ENCODE data around the gene ISM1. TPM values are rescaled to one million over a fixed set of nuclear protein-coding genes. Genes with fewer than 3 reads are reported as not detected.

The ISM1 gene
- total RNA-seq, 4 donors from 2014 or later: 0.49 to 6.2 (median 2.3) TPM; not detected in 1

DNA sequence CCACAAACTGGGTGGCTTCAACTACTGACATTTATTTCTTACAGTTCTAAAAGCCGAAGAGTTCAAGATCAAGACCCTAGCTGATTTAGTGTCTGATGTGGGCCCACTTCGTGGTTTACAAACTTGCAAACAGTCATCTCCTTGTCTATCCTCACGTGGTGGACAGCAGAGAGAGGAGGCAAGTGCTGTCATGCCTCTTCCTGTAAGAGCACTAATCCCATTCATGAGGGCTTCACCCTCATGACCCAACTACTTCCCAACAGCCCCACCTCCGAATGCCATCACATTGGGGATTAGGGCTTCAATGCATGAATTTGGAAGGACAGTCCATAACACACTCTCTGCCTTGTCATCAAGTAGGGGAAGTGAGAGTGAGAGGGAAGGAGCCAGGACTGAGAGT is 15.6 kb upstream of the ISM1 start:
- Histone ChIP-seq H3K9me3 (no peaks in the 10 kb centered on the region), H3K4me1 (no peaks in the 10 kb centered on the region), H3K4me3 (no peak overlapping the region), H3K36me3 (no peaks in the 10 kb centered on the region), H3K27me3 (no peaks in the 10 kb centered on the region), H3K27ac (no peak overlapping the region)
- intact Hi-C loops (cut with DNase I; ENCODE audit: low total_unique reads): no loop called here
- no peak for DNase-seq
- no peak for TF ChIP-seq POLR2A (IDR thresholded peaks at IDR 0.05)
- TF ChIP-seq, protein P1, sequence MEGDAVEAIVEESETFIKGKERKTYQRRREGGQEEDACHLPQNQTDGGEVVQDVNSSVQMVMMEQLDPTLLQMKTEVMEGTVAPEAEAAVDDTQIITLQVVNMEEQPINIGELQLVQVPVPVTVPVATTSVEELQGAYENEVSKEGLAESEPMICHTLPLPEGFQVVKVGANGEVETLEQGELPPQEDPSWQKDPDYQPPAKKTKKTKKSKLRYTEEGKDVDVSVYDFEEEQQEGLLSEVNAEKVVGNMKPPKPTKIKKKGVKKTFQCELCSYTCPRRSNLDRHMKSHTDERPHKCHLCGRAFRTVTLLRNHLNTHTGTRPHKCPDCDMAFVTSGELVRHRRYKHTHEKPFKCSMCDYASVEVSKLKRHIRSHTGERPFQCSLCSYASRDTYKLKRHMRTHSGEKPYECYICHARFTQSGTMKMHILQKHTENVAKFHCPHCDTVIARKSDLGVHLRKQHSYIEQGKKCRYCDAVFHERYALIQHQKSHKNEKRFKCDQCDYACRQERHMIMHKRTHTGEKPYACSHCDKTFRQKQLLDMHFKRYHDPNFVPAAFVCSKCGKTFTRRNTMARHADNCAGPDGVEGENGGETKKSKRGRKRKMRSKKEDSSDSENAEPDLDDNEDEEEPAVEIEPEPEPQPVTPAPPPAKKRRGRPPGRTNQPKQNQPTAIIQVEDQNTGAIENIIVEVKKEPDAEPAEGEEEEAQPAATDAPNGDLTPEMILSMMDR (IDR thresholded peaks at IDR 0.05): no peak

DNA sequence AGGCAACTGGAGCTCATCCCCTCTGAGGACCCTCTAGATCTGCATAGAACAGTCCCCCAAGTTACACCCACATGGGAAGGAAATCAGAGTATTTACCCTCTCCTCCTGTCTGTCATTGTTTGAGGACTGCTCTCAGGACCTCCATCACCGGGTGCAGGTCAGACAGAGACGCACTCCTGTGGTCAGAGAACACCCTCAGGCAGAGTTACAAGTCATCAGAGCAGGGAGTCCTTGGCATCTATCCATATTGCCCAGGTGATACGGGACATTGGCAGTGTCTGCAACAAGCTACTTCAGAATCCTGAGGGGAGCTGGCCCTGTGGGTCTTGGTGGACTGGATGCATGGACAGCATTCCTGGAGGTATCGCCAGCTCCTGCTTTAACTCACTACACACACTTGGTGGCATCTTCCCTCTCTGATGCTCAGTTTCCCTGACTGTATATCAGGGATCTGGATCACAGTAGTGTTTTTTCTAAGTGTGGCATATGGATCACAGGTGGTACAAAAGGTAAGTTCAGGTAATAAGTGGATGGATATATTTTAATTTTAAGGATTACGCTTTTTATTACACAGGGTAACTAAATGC is 15.1 kb upstream of the ISM1 start:
- Histone ChIP-seq H3K27me3 (no peaks in the 10 kb centered on the region), H3K9me3 (no peaks in the 10 kb centered on the region), H3K4me1 (no peaks in the 10 kb centered on the region), H3K4me3 (no peak overlapping the region), H3K36me3 (no peaks in the 10 kb centered on the region), H3K27ac (no peak overlapping the region)
- no peak for TF ChIP-seq POLR2A (IDR thresholded peaks at IDR 0.05)
- TF ChIP-seq, protein P1 (IDR thresholded peaks at IDR 0.05): no peak
- DNase-seq: no peak
- intact Hi-C loops (cut with DNase I; ENCODE audit: low total_unique reads): no loop called here

DNA sequence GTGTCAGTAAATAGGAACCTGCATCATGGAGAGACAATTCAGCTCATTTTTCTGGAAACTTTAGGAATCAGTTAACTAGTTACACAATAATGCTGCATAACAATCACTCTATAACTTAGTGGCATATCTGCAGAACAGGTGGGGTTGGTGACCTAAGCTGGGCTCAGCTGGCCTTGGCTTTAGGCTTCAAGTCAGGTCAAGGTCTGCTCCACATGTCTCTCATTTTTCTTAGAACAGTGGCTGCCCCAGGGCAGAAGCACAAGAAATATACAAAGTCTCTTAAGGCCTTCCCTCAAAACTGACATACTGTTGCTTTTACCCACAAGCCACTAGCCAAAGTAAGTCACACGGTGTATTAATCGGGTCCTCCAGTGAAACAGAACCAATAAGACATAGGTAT is 14.1 kb upstream of the ISM1 start:
- intact Hi-C loops (cut with DNase I; ENCODE audit: low total_unique reads): no loop called here
- TF ChIP-seq POLR2A (IDR thresholded peaks at IDR 0.05): no peak
- TF ChIP-seq, protein P1 (IDR thresholded peaks at IDR 0.05): no peak

DNA sequence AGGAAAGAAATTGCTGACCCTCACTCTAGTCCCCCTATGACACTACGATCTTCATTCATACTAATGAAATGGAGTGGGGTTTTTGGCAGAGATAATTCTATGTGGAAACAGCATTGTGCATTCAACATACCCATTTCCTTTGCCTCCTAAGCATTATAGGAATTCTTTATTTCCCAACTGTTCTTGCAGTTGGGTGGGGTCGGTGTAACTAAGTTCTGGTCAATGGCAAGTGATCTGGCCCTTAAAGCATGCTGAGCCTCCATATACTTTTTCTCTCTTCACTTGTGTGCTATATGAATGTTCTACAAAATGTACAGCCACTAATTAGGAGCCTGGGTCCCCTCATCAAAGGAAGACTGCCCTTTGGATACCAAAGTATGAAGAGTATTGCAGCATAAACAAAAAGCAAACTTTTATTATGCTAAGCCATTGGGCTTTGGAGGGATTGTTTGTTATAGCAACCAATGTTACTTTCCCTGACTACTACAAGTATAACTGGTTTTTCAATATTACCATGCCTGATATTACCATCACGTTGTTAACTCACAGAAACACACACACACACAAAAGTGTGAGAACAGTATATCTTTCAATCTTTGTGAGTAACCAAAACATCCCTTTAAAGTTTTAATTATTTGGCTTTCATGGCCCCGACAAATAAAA is 9.0 kb upstream of the ISM1 start:
- H3K4me3 ChIP-seq: no peak overlapping the region
- TF ChIP-seq POLR2A (IDR thresholded peaks at IDR 0.05): no peak
- TF ChIP-seq, protein P1 (IDR thresholded peaks at IDR 0.05): no peak
- no peaks in the 10 kb centered on the region for H3K9me3 ChIP-seq
- H3K4me1 ChIP-seq: no peaks in the 10 kb centered on the region
- H3K36me3 ChIP-seq: no peaks in the 10 kb centered on the region
- DNase-seq: no peak
- no peaks in the 10 kb centered on the region for H3K27me3 ChIP-seq
- no peak overlapping the region for H3K27ac ChIP-seq
- intact Hi-C loops (cut with DNase I; ENCODE audit: low total_unique reads): no loop called here

More for the DNA sequence above, 14.1 kb upstream of the ISM1 start:
- Histone ChIP-seq H3K27ac (no peak overlapping the region), H3K36me3 (no peaks in the 10 kb centered on the region), H3K27me3 (no peaks in the 10 kb centered on the region), H3K9me3 (no peaks in the 10 kb centered on the region), H3K4me1 (no peaks in the 10 kb centered on the region), H3K4me3 (no peak overlapping the region)
- no peak for DNase-seq

DNA sequence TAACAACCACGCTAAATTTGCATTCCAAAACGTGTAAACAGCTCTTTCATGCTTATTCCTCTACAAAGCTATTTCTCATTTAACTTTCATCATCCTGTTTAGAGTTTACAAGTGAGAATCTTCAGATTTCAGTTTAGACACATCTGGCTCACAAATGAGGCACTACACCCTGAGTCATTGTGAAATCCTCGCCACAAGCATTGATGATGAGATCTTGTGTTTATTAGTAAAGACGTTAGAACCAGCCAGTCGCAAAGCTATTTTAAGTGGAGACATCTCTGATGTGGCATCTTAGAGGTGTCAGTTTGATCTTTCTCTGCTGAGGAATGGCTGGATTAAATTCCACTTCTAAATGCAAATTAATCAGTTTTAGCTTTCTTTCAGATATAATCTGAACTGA is 8.3 kb upstream of the ISM1 start:
- TF ChIP-seq, protein P1 (IDR thresholded peaks at IDR 0.05): no peak
- no peak for TF ChIP-seq POLR2A (IDR thresholded peaks at IDR 0.05)
- H3K27me3 ChIP-seq: no peaks in the 10 kb centered on the region
- intact Hi-C loops (cut with DNase I; ENCODE audit: low total_unique reads): no loop called here
- H3K27ac ChIP-seq: no peak overlapping the region
- H3K9me3 ChIP-seq: no peaks in the 10 kb centered on the region
- no peaks in the 10 kb centered on the region for H3K4me1 ChIP-seq
- no peak for DNase-seq
- no peak overlapping the region for H3K4me3 ChIP-seq
- H3K36me3 ChIP-seq: no peaks in the 10 kb centered on the region
